ENCODE results near the gene POLK.

GRCh38 chr5:75509956-75510355, 1.7 kb upstream of the POLK start:
- TF ChIP-seq CTCF (IDR thresholded peaks at IDR 0.05; ENCODE audit: low read depth, low read length), result no peak
- TF ChIP-seq POLR2A (IDR thresholded peaks at IDR 0.05; ENCODE audit: extremely low read depth, insufficient read length), result no peak

Data from NB4 (cell line).